GM18867 (cell line): ENCODE results near the gene CDK6.

ENCODE experiments used
- ATAC-seq: cut with Tn5 transposase; IDR thresholded peaks from one replicate; pipeline ENCODE4 v1.9.1; 2021; ENCODE audit warnings: mild to moderate bottlenecking, moderate library complexity; ENCODE audit not compliant: unreplicated experiment

Gene CDK6

GRCh38 chr7:92740134-92740533 is 96.2 kb downstream of the CDK6 start:
- ATAC-seq = no peak

GRCh38 chr7:92739091-92739490 is 97.3 kb downstream of the CDK6 start:
- no peak for ATAC-seq

GRCh38 chr7:92737706-92738105 is 98.7 kb downstream of the CDK6 start:
- peak; percentile 90 for ATAC-seq

- no peak for ATAC-seq
Measured at GRCh38 chr7:92736870-92737269, 99.5 kb downstream of the CDK6 start.

GRCh38 chr7:92735707-92736106 is 100.7 kb downstream of the CDK6 start:
- no peak for ATAC-seq

- no peak for ATAC-seq
Measured at GRCh38 chr7:92732316-92733036, 103.9 kb downstream of the CDK6 start.

- ATAC-seq = peak; percentile 33
Measured at GRCh38 chr7:92731335-92732063, 104.9 kb downstream of the CDK6 start.

- ATAC-seq = no peak
Measured at GRCh38 chr7:92730808-92731207, 105.6 kb downstream of the CDK6 start.

GRCh38 chr7:92729751-92730150 is 106.6 kb downstream of the CDK6 start:
- no peak for ATAC-seq

- no peak for ATAC-seq
Measured at GRCh38 chr7:92729172-92729571, 107.2 kb downstream of the CDK6 start.

GRCh38 chr7:92727755-92728154 is 108.6 kb downstream of the CDK6 start:
- no peak for ATAC-seq

- ATAC-seq = no peak
Measured at GRCh38 chr7:92725161-92725925, 111.0 kb downstream of the CDK6 start.

- ATAC-seq = no peak
Measured at GRCh38 chr7:92723943-92724342, 112.4 kb downstream of the CDK6 start.

GRCh38 chr7:92723205-92723604 is 113.2 kb downstream of the CDK6 start:
- no peak for ATAC-seq

- no peak for ATAC-seq
Measured at GRCh38 chr7:92722541-92722940, 113.8 kb downstream of the CDK6 start.

- peak; percentile 56 for ATAC-seq
Measured at GRCh38 chr7:92720604-92721350, 115.6 kb downstream of the CDK6 start.

GRCh38 chr7:92717993-92718716 is 118.2 kb downstream of the CDK6 start:
- peak; percentile 62 for ATAC-seq

- no peak for ATAC-seq
Measured at GRCh38 chr7:92717623-92717992, 118.8 kb downstream of the CDK6 start.

GRCh38 chr7:92716825-92717580 is 119.4 kb downstream of the CDK6 start:
- no peak for ATAC-seq

GRCh38 chr7:92715963-92716362 is 120.4 kb downstream of the CDK6 start:
- no peak for ATAC-seq
